HG03558 (cell line): ENCODE measurements around the gene ABCF3.
"Not testable (repeated sequence)": the region's sequence is repeated elsewhere in the genome, so short reads cannot be mapped to it uniquely, and the experiment has no call there.

ENCODE experiments used
- ATAC-seq: cut with Tn5 transposase; IDR thresholded peaks from one replicate; pipeline ENCODE4 v1.9.1; 2021; ENCODE audit warnings: moderate number of reproducible peaks; ENCODE audit not compliant: unreplicated experiment; ENCODE audit errors: extremely low read depth

ABCF3 gene, protein sequence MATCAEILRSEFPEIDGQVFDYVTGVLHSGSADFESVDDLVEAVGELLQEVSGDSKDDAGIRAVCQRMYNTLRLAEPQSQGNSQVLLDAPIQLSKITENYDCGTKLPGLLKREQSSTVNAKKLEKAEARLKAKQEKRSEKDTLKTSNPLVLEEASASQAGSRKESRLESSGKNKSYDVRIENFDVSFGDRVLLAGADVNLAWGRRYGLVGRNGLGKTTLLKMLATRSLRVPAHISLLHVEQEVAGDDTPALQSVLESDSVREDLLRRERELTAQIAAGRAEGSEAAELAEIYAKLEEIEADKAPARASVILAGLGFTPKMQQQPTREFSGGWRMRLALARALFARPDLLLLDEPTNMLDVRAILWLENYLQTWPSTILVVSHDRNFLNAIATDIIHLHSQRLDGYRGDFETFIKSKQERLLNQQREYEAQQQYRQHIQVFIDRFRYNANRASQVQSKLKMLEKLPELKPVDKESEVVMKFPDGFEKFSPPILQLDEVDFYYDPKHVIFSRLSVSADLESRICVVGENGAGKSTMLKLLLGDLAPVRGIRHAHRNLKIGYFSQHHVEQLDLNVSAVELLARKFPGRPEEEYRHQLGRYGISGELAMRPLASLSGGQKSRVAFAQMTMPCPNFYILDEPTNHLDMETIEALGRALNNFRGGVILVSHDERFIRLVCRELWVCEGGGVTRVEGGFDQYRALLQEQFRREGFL

DNA sequence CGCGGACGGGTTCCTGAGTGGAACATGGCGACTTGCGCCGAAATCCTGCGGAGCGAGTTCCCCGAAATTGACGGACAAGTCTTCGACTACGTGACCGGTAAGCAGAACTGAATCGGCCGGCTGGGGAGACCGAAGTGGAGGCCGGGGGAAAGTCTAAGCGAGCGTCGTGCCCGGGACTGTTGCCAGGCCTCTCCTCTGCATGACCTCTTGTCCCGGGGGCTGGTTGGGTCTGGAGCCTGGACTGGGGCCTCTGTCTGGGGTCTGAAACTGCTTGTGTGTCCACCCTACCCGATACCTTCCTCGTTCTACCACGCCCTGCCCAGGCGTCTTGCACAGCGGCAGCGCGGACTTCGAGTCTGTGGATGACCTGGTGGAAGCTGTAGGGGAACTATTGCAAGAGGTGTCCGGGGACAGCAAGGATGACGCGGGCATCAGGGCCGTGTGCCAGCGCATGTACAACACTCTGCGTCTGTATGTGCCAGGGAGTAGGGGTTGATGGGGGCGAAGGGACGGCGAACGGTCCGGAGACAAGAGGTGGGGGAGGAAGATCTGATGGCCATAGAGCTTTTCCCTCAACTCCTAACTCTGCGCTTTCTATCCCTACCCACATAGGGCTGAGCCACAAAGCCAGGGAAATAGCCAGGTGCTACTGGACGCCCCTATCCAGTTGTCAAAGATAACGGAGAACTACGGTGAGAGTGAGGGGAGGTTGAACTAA is at the start of gene ABCF3:
ABCF3 (plus strand) TSS at position 16 of the 718 bp plus-strand sequence; CDS start at position 25, 9 bp downstream.
- ATAC-seq: no peak

DNA sequence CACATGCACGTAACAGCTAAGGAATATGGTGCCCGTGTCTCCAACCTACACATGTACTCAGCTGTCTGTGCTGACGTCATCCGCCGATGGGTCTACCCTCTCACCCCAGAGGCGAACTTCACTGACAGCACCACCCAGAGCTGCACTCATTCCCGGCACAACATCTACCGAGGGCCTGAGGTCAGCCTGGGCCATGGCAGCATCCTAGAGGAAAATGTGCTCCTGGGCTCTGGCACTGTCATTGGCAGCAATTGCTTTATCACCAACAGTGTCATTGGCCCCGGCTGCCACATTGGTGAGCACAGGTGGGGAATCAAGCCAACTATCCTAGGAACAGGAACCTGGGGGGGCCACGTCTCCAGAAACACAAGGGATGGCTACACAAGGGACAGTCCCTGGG is 45.6 kb upstream of the ABCF3 start:
- ATAC-seq: no peak

DNA sequence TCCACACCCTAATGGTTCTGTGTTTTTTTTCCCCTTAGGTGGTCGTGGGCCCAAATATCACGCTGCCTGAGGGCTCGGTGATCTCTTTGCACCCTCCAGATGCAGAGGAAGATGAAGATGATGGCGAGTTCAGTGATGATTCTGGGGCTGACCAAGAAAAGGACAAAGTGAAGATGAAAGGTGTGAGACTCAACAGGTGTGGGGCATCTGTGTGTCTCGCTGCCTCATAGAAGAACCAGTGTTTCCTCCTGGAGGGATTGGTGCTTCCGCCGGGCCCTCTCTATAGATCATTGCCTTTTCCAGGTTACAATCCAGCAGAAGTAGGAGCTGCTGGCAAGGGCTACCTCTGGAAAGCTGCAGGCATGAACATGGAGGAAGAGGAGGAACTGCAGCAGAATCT is 43.8 kb upstream of the ABCF3 start:
- no peak for ATAC-seq

DNA sequence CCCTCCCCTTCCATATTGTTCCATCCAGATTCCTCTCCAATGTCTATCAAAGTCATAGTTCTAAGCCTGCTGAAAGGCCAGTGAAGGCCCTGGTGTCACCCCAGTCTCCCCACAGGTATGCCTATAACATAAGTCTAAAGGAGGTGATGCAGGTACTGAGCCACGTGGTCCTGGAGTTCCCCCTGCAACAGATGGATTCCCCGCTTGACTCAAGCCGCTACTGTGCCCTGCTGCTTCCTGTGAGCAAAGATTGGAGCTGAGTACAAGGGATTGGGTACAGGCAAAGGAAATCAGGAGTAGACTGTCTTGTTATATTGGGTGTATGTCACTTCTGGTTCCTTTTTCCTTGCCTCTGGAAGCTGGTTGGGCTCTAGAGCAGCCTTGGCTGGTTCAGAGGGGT is 42.7 kb upstream of the ABCF3 start:
- ATAC-seq: no peak

DNA sequence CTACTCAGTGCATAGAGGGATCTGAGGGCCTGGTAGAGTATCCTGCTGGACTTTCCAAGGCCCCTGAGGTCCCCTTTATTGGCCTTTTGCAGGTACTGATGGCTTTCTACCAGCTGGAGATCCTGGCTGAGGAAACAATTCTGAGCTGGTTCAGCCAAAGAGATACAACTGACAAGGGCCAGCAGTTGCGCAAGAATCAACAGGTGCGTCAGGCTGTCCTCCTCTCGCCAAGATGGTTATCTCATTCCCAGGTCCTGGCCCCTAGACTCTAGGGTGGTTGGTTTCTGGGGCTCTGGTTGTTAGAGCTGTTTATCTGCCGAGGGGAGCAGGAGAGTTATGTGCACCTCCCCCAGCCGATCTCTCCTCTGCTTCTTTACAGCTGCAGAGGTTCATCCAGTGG is 41.5 kb upstream of the ABCF3 start:
- ATAC-seq: no peak

DNA sequence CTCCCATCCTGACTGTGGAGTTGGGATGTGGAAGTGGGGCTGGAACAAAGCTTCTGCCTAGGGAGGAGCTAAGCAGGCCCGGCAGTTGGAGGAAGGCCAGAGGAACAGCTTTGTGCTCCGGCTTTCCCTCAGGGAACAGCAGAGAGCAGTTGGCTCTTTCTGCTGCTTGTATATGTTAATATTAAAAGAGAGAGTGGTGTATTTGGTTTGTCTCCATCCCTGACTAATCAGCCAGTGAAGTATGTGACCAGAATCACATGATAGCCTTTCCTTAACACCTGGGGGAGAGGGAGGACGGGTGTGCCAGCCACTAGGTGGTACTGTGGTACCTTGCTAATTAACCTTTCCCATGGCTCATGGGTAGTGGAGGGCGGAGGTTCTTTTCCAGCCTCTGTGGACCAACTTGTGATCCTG is 40.9 kb upstream of the ABCF3 start:
- no peak for ATAC-seq

DNA sequence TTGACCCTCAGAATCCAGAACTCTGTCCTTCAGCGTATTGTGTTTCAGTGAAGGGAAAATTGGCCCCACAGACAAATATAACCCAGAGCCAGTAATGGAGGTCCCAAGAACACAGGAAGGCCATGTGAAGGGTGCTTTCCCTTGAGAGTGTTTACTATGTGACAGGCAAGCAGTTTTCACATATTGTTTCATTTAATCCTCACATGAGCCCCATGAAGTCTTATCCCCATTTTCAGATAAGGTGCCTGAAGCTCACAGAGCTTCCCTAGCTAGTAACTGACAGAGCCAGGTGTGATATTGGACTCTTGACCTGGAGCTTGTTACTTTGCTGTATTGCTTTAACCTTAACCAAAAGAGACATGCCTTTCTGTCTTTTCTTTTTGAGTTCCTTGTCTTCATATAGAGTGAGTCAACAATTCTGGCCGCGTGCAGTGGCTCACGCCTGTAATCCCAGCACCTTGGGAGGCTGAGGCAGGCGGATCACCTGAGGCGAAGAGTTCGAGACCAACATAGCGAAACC is 40.2 kb upstream of the ABCF3 start:
- ATAC-seq: no peak

DNA sequence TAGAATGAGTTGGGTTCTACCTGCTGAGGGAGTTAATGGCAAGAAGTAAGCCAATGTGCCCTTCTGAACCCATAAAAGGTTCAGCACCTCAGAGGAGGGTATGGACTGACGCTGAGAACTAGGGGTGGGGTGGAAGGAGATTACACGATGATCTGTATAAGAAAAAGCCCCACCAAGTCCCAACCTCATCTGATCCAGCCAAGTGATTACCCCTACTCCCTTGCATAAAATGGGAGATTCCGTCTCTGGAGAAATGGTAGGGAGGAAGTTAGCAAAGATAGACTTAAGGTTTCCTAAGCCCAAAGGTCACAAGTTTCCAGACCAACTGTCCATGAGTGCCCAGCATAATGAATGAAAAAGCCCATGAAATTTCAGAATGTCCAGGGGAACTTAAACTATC is 37.9 kb upstream of the ABCF3 start:
- no peak for ATAC-seq

DNA sequence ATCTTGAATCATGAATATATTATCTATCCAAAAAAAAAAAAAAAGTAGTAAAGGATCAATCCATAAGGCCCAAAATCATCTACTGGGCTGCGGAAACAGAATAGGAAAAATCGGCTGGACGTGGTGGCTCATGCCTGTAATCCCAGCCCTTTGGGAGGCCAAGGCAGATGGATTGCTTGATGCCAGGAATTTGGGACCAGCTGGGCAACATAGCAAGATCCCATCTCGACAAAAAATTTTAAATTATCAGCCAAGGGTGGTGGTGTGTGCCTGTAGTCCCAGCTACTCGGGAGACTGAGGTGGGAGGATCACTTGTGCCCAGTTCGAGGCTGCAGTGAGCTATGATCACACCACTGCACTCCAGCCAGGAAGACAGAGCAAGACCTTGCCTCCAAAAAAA is 36.9 kb upstream of the ABCF3 start:
- no peak for ATAC-seq

DNA sequence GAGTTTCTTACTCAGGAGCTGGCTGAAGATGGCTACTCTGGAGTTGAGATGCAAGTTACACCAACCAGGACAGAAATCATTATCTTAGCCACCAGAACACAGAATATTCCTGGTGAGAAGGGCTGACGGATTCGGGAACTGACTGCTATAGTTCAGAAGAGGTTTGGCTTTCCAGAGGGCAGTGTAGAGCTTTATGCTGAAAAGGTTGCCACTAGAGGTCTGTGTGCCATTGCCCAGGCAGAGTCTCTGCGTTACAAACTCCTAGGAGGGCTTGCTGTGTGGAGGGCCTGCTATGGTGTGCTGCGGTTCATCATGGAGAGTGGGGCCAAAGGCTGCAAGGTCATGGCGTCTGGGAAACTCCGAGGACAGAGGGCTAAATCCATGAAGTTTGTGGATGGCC is 36.2 kb upstream of the ABCF3 start:
- not testable (repeated sequence) for ATAC-seq

DNA sequence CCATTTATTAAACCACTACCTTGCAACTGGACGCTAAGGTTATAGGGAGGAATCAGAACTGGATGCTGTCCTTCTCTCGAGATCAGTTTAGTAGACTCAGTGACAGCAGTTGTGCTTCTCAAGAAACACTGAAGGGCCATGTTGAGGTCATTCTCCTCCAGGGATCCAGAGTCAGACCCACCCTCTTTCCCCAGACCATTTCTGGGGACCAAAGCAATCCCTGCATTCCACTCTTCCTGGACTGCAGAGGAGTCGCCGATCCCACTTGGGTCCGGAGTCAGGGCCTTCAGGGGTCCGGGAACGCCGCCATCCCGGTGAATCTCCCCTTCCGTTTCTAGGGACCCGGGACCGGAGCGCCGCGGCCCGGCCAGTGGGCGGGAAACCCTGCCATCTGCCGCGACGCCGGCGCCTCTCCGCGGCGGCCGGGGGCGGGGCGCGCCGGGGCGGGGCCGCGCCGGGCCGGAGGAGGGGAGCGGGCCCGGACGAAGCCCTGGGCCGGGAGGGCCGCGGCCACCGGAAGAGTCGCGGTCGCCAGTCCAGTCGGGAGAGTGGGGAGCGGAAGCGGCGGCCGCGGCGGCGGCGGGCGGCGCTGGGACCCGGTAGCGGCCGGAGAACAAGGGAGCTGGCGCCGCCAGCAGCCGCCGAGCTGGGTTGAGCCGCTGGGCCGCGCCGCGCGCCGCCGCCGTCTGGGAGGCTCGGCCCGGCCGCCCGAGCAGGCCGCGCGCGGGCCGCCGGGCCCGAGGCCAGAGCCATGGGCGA is 30.9 kb upstream of the ABCF3 start, which contains the start of gene DVL3:
DVL3 (plus strand) TSS at position 493 of the 759 bp plus-strand sequence; CDS start at position 752, 259 bp downstream.
- ATAC-seq: peak; percentile 38

DNA sequence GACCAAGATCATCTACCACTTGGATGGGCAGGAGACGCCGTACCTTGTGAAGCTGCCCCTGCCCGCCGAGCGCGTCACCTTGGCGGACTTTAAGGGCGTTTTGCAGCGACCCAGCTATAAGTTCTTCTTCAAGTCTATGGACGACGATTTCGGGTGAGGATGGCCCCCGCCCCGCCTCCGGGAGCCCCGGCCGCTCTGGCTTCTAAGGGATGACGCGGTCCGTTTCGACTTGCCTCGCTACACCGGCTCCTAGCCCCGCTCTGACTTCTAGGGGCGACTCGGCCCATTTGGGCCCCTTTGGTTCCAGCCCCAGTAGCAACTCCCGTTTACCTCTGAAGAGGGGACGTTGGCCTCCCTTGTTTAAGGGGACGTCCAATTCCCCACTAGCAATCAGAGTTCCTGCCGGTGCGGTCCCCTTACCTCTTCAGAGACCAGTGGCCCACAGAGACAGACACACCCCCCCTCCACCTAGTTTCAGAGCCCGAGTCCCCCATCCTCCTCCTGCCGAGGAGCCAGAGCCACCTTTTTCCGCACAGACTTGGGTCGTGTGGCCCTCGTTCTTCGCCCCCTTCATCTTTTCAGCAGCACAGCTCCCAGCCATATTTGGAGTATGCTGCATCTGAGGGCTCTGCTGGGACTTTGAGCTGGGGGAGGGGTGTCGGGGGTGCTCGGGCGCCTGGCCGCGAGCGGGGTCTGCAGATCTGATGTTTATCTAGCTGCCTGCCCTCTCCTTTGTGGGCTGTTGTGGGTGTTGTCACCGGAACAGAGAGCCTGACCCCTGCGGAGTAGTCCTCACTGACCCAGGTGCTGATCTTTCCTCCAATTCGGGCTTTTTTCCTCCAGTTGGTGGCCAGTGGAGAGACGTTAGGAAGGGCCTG is 30.1 kb upstream of the ABCF3 start:
- no peak for ATAC-seq

DNA sequence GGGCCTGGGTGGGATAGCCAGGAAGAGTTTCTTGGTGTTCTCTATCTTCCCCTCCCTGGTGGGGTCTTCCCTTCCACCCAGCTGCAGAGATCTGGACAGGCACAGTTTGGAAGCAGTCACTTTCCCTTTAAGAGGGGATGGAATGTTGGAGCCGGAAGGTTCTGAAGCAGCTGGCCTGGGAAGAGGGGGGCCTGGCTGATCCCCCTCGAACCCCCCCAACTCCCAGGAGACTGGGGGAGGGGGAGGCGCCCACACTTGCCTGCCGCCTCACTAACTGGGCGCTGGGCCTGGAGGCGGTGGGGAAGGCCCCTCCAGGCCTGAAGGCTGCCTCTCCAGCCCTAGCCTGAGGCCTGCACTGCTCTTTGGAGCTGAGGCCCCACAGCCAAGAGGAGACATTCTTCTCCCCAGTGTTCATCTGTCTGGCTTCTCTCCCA is 29.5 kb upstream of the ABCF3 start:
- ATAC-seq: no peak

DNA sequence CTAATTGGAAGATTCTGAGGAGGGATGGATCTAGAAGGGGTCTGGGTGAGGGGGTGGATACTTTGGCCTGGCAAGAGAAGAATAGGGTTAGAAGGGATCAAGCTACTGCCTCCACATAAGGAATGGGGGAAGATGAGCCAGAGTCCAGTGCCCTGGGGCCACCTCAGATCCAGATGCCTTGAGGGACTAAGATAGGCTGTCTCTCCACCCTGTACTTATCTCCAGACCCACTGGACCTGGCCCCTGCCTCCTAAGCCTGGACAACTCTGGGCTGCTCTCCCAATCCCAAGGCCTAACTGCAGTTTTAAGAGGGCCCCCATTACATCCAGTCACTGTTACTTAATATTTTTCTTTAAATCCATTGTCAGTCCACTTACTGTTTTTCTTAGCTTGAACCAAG is 28.8 kb upstream of the ABCF3 start:
- no peak for ATAC-seq

DNA sequence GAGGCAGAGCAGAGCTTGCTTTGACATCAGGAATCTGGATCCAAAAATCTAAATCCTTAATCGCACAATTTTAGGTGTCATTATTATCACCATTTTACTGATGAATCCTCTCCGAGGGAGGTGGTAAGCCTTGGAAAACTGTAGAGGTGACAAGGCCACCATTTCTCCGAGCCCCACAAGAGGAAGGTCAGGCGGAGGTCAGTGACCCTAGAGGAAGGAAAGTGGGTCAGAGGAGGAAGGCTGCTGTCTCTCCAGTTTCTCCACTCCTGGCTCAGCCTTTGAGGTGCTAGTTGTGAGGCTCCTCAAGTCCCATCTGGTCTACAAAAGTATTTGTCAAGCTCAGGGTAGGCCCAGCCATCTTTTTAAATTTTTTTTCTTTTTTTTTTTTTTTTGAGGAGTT is 27.6 kb upstream of the ABCF3 start:
- no peak for ATAC-seq

DNA sequence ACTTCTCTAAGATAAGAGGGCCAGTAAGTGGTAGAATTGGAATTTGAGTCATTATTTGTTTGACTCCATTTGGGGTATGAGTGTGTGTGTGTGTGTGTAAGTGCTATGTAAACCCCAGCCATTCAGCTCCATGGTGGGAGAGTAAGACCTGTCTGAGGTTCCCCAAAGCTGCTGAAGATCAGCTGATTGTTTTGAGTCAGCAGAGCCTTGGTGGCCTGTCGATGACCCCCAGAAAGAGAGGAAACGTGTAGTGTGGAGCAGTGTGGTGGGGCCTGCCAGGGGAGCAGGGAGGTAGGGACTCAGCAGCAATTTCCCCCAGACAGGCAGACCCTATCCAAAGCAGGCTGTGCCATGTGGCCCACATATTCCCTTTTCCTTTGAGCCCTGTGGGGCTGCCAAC is 25.5 kb upstream of the ABCF3 start:
- ATAC-seq: no peak

DNA sequence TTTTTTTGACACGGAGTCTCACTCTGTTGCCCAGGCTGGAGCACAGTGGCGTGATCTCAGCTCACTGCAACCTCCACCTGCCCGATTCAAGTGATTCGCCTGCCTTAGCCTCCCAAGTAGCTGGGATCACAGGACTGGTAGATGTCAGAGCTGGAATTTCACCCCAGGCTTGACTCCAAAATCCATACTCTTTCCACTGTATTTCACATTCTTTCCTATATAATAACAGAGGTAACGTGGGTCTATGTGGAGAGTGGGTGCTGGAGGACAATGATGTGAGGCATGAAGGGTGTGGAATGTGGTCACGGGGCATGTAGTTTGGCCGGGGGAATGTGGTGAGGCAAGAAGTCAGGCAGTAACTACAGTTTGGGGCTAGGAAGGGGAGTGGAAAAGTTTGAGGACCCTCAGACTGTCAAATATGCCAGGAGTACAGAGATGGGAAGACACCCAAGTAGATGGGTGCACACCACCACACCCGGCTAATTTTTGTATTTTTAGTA is 23.4 kb upstream of the ABCF3 start:
- ATAC-seq: not testable (repeated sequence)

DNA sequence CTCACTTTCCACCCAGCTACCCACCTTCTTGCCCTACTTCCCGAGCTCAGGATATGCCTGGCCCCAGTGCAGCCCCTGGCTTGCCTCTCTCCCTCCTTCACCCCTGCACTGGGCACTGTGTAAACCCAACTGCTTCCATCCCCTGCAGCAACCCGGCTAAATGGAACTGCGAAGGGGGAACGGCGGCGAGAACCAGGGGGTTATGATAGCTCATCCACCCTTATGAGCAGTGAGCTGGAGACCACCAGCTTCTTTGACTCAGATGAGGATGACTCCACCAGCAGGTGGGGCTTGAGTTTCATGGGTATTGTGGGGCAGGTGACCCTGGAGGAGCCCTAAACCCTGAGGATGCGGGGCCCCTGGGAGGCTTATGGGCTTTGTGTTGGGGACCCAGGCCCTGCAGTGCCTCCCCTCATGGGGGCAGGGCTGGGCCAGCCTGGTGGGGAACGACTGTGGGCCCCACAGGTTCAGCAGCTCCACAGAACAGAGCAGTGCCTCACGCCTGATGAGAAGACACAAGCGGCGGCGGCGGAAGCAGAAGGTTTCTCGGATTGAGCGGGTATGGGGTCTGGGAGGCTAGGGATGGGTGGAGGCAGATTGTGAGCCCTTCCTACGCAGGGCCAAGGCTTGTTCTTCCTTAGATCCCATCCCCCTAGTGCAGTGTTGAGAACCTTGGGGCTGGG is 21.2 kb upstream of the ABCF3 start:
- no peak for ATAC-seq
